Measurements from ENCODE around the gene TMPRSS3.

The TMPRSS3 gene

GRCh38 chr21:42349420-42350317 lies 46.2 kb downstream of the TMPRSS3 start:
- DNase-seq = no peak

- DNase-seq = no peak
Measured at GRCh38 chr21:42348762-42349161, 47.1 kb downstream of the TMPRSS3 start.

GRCh38 chr21:42347601-42348327 lies 48.1 kb downstream of the TMPRSS3 start:
- DNase-seq = no peak

GRCh38 chr21:42346866-42347600 lies 48.8 kb downstream of the TMPRSS3 start:
- no peak for DNase-seq

- DNase-seq = no peak
Measured at GRCh38 chr21:42346441-42346840, 49.4 kb downstream of the TMPRSS3 start.

GRCh38 chr21:42344631-42345030 lies 51.2 kb downstream of the TMPRSS3 start:
- DNase-seq = no peak

- DNase-seq = no peak
Measured at GRCh38 chr21:42343963-42344510, 51.8 kb downstream of the TMPRSS3 start.

GRCh38 chr21:42343556-42343955 lies 52.3 kb downstream of the TMPRSS3 start:
- DNase-seq = no peak

GRCh38 chr21:42343101-42343500 lies 52.8 kb downstream of the TMPRSS3 start:
- DNase-seq = no peak

GRCh38 chr21:42341776-42342542 lies 53.9 kb downstream of the TMPRSS3 start:
- no peak for DNase-seq

GRCh38 chr21:42340187-42341050 lies 55.4 kb downstream of the TMPRSS3 start:
- no peak for DNase-seq

- DNase-seq = no peak
Measured at GRCh38 chr21:42338729-42339715, 56.8 kb downstream of the TMPRSS3 start.

- peak; percentile 89 to 95 for DNase-seq
Measured at GRCh38 chr21:42337830-42338728, 57.8 kb downstream of the TMPRSS3 start.

GRCh38 chr21:42337276-42337675 lies 58.6 kb downstream of the TMPRSS3 start:
- no peak for DNase-seq

- DNase-seq = peak; percentile 98 to 99
Measured at GRCh38 chr21:42336054-42336453, 59.8 kb downstream of the TMPRSS3 start.

- no peak for DNase-seq
Measured at GRCh38 chr21:42332557-42333317, 63.1 kb downstream of the TMPRSS3 start.

- DNase-seq = no peak
Measured at GRCh38 chr21:42331660-42332059, 64.2 kb downstream of the TMPRSS3 start.

All from NCI-H526 (cell line).